ENCODE measurements around the gene NRAP. TPM values are rescaled to one million over a fixed set of nuclear protein-coding genes. Genes with fewer than 3 reads are reported as not detected.

Gene NRAP
- total RNA-seq, 2 donors from 2014 or later = not detected

GRCh38 chr10:113666682-113667252, 2.9 kb upstream of the NRAP start:
- H3K27ac ChIP-seq = no peak overlapping the region
- no peaks in the 10 kb centered on the region for H3K9me3 ChIP-seq
- DNase-seq (ENCODE audit: low spot score) = no peak
- H3K4me3 ChIP-seq = no peak overlapping the region
- TF ChIP-seq CTCF (IDR thresholded peaks at IDR 0.05) = no peak
- H3K4me1 ChIP-seq (ENCODE audit: control insufficient read depth in 1 of 2, low read depth in 2 of 2) = no peaks in the 10 kb centered on the region
- H3K36me3 ChIP-seq = no peaks in the 10 kb centered on the region
- no peak for ATAC-seq (ENCODE audit: insufficient number of reproducible peaks, low FRiP score, low read depth)
- H3K27me3 ChIP-seq (replicated peaks; ENCODE audit: insufficient read depth) = no peaks in the 10 kb centered on the region

GRCh38 chr10:113665806-113666354, 2.0 kb upstream of the NRAP start:
- no peak for TF ChIP-seq CTCF (IDR thresholded peaks at IDR 0.05)
- no peaks in the 10 kb centered on the region for H3K36me3 ChIP-seq
- DNase-seq (ENCODE audit: low spot score) (no peak), ATAC-seq (ENCODE audit: insufficient number of reproducible peaks, low FRiP score, low read depth) (no peak)
- H3K27me3 ChIP-seq (replicated peaks; ENCODE audit: insufficient read depth) = no peaks in the 10 kb centered on the region
- no peak overlapping the region for H3K27ac ChIP-seq
- H3K4me3 ChIP-seq = no peak overlapping the region
- H3K9me3 ChIP-seq = no peaks in the 10 kb centered on the region
- no peaks in the 10 kb centered on the region for H3K4me1 ChIP-seq (ENCODE audit: control insufficient read depth in 1 of 2, low read depth in 2 of 2)

GRCh38 chr10:113665352-113665751, 1.5 kb upstream of the NRAP start:
- Histone ChIP-seq H3K27ac (no peak overlapping the region), H3K4me3 (no peak overlapping the region), H3K4me1 (ENCODE audit: control insufficient read depth in 1 of 2, low read depth in 2 of 2) (no peaks in the 10 kb centered on the region), H3K36me3 (no peaks in the 10 kb centered on the region), H3K9me3 (no peaks in the 10 kb centered on the region), H3K27me3 (replicated peaks; ENCODE audit: insufficient read depth) (no peaks in the 10 kb centered on the region)
- ATAC-seq (ENCODE audit: insufficient number of reproducible peaks, low FRiP score, low read depth) (no peak), DNase-seq (ENCODE audit: low spot score) (no peak)
- TF ChIP-seq CTCF (IDR thresholded peaks at IDR 0.05) = no peak

- no peak overlapping the region for H3K27ac ChIP-seq
- no peaks in the 10 kb centered on the region for H3K9me3 ChIP-seq
- H3K4me3 ChIP-seq = no peak overlapping the region
- ATAC-seq (ENCODE audit: insufficient number of reproducible peaks, low FRiP score, low read depth) (no peak), DNase-seq (ENCODE audit: low spot score) (no peak)
- H3K4me1 ChIP-seq (ENCODE audit: control insufficient read depth in 1 of 2, low read depth in 2 of 2) = no peaks in the 10 kb centered on the region
- no peak for TF ChIP-seq CTCF (IDR thresholded peaks at IDR 0.05)
- no peaks in the 10 kb centered on the region for H3K27me3 ChIP-seq (replicated peaks; ENCODE audit: insufficient read depth)
- H3K36me3 ChIP-seq = no peaks in the 10 kb centered on the region
Measured at GRCh38 chr10:113663142-113663541, 699 bp downstream of the NRAP start.

- Histone ChIP-seq H3K36me3 (no peaks in the 10 kb centered on the region), H3K27ac (no peak overlapping the region), H3K27me3 (replicated peaks; ENCODE audit: insufficient read depth) (no peaks in the 10 kb centered on the region), H3K4me3 (no peak overlapping the region), H3K9me3 (no peaks in the 10 kb centered on the region), H3K4me1 (ENCODE audit: control insufficient read depth in 1 of 2, low read depth in 2 of 2) (no peaks in the 10 kb centered on the region)
- ATAC-seq (ENCODE audit: insufficient number of reproducible peaks, low FRiP score, low read depth) = no peak
- TF ChIP-seq CTCF (IDR thresholded peaks at IDR 0.05) = no peak
- no peak for DNase-seq (ENCODE audit: low spot score)
Measured at GRCh38 chr10:113661332-113661731, 2.5 kb downstream of the NRAP start.

All from thoracic aorta (tissue), 2 donors.